ENCODE data around the gene CNTRL.
A peak's percentile ranks its signal among the peaks of the same experiment; 100 is the strongest.

The CNTRL gene

DNA sequence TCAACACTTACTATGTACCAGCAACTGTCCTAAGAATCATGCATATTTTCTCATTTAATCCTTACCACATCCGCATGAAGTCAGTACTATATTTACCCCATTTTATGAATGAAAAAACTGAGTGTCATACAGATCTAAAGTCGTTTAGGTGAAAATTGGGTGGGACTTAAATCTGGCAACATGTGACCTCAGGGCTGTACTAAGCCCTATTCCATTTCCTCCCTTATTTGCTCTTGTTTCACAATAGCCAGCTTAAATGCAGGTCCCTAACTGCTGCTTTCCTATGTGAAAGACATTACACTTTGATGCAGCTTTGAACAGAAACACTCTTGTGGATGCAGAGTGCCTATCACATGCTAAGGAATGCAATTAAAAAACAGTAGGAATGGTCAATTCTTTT, 129.4 kb downstream of the CNTRL start:
- H3K36me3 ChIP-seq (ENCODE audit: control insufficient read depth, low read length), result peaks cover 27% of the 10 kb centered on the region
- no peaks in the 10 kb centered on the region for H3K27me3 ChIP-seq (ENCODE audit: control insufficient read depth, low read length)
- no peak for TF ChIP-seq EZH2phosphoT487 (IDR thresholded peaks at IDR 0.05; ENCODE audit: borderline replicate concordance, low read length)
- TF ChIP-seq, protein P1, sequence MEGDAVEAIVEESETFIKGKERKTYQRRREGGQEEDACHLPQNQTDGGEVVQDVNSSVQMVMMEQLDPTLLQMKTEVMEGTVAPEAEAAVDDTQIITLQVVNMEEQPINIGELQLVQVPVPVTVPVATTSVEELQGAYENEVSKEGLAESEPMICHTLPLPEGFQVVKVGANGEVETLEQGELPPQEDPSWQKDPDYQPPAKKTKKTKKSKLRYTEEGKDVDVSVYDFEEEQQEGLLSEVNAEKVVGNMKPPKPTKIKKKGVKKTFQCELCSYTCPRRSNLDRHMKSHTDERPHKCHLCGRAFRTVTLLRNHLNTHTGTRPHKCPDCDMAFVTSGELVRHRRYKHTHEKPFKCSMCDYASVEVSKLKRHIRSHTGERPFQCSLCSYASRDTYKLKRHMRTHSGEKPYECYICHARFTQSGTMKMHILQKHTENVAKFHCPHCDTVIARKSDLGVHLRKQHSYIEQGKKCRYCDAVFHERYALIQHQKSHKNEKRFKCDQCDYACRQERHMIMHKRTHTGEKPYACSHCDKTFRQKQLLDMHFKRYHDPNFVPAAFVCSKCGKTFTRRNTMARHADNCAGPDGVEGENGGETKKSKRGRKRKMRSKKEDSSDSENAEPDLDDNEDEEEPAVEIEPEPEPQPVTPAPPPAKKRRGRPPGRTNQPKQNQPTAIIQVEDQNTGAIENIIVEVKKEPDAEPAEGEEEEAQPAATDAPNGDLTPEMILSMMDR (IDR thresholded peaks at IDR 0.05; ENCODE audit: low read depth, low read length, poor library complexity, severe bottlenecking), result no peak
- peaks cover 8% of the 10 kb centered on the region for H3F3A ChIP-seq (ENCODE audit: control insufficient read depth, insufficient read depth)
- peaks cover 18% of the 10 kb centered on the region for H4K20me1 ChIP-seq (ENCODE audit: control insufficient read depth, insufficient read depth, low read depth, low read length)
- H3K27ac ChIP-seq (ENCODE audit: low read depth, low read length), result no peak overlapping the region
- peak overlapping the region; percentile 68 for H3K4me2 ChIP-seq (ENCODE audit: low read length)
- peaks cover 47% of the 10 kb centered on the region for H3K79me2 ChIP-seq (ENCODE audit: control insufficient read depth, low read length)
- peaks cover 78% of the 10 kb centered on the region for H3K4me1 ChIP-seq (ENCODE audit: control insufficient read depth, low read length)
- no peaks in the 10 kb centered on the region for H3K9me3 ChIP-seq (ENCODE audit: control insufficient read depth, insufficient read depth, low read length)
- no peaks in the 10 kb centered on the region for H3K9me2 ChIP-seq (replicated peaks; ENCODE audit: control insufficient read depth, low read length)
- no peak overlapping the region for H3K4me3 ChIP-seq (ENCODE audit: low read length)

DNA sequence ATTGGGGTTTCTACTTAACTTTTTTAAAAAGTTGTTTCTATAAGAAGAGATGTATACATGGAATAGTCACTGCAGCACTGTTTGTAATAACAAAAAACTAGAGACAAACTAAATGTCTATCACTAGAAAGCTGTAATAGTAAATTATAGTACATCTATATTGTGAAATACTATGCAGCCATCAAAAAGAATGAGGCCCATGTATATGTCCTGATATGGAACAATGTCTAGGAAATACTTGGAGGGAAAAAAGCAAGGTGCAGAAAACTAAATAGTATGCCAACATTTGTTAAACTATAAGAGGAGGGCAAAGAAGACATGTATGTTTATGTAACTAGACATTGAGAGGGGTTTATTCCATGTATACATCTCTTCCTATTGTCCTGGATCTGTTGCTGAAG, 129.9 kb downstream of the CNTRL start:
- Histone ChIP-seq H3K4me1 (ENCODE audit: control insufficient read depth, low read length) (peaks cover 75% of the 10 kb centered on the region), H3K9me2 (replicated peaks; ENCODE audit: control insufficient read depth, low read length) (no peaks in the 10 kb centered on the region), H3K27ac (ENCODE audit: low read depth, low read length) (no peak overlapping the region), H4K20me1 (ENCODE audit: control insufficient read depth, insufficient read depth, low read depth, low read length) (peaks cover 14% of the 10 kb centered on the region), H3K79me2 (ENCODE audit: control insufficient read depth, low read length) (peaks cover 42% of the 10 kb centered on the region), H3K9me3 (ENCODE audit: control insufficient read depth, insufficient read depth, low read length) (no peaks in the 10 kb centered on the region), H3K36me3 (ENCODE audit: control insufficient read depth, low read length) (peaks cover 23% of the 10 kb centered on the region), H3F3A (ENCODE audit: control insufficient read depth, insufficient read depth) (peaks cover 8% of the 10 kb centered on the region), H3K27me3 (ENCODE audit: control insufficient read depth, low read length) (no peaks in the 10 kb centered on the region), H3K4me3 (ENCODE audit: low read length) (no peak overlapping the region), H3K4me2 (ENCODE audit: low read length) (no peak overlapping the region; the same call in 1 of the 2 replicates)
- TF ChIP-seq, protein P1 (IDR thresholded peaks at IDR 0.05; ENCODE audit: low read depth, low read length, poor library complexity, severe bottlenecking), result no peak
- no peak for TF ChIP-seq EZH2phosphoT487 (IDR thresholded peaks at IDR 0.05; ENCODE audit: borderline replicate concordance, low read length)

DNA sequence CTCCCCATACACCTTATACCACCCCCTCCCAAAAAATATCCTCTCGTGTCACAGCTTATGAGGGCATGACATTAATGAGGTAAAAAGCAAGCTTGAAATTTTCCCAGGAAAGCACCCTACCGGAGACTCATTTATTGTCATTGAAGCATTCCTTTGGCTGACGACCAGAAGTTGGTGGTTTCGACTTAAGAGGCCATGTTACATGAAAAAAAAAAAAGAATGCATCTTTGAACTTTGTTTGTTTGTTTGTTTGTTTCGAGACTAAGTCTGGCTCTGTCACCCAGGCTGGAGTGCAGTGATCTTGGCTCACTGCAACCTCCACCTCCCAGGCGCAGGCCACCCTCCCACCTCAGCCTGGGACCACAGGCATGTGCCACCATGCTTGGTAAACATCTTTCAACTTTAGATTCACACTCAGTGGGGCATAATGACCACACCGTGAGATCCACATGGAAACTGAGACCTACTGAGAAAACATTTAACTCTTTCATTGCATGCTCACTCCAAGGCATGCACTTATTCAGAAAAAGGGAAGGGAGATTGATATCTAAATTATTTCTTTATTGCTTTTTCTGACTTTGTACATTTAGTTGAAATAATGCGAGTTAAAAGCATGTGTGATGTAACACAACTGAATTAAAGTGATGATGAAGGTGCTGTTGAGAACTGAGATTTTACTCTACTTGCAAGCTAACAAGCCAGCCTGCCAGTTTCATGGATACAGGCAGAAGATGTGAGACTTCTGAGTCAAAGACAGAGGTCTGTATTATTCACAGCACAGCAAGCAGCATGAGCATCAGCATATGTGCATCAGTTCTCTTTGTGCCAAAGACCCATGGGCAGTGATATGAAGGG, 132.0 kb downstream of the CNTRL start:
- Histone ChIP-seq H3K9me3 (ENCODE audit: control insufficient read depth, insufficient read depth, low read length) (no peaks in the 10 kb centered on the region), H3K4me1 (ENCODE audit: control insufficient read depth, low read length) (peaks cover 67% of the 10 kb centered on the region), H3F3A (ENCODE audit: control insufficient read depth, insufficient read depth) (peaks cover 13% of the 10 kb centered on the region), H3K36me3 (ENCODE audit: control insufficient read depth, low read length) (peaks cover 7% of the 10 kb centered on the region), H3K4me3 (ENCODE audit: low read length) (peak overlapping the region; percentile 64), H3K4me2 (ENCODE audit: low read length) (peak overlapping the region; percentile 69), H3K9me2 (replicated peaks; ENCODE audit: control insufficient read depth, low read length) (no peaks in the 10 kb centered on the region), H3K27me3 (ENCODE audit: control insufficient read depth, low read length) (no peaks in the 10 kb centered on the region), H3K27ac (ENCODE audit: low read depth, low read length) (peak overlapping the region; percentile 90), H4K20me1 (ENCODE audit: control insufficient read depth, insufficient read depth, low read depth, low read length) (no peaks in the 10 kb centered on the region), H3K79me2 (ENCODE audit: control insufficient read depth, low read length) (peaks cover 22% of the 10 kb centered on the region)
- TF ChIP-seq, protein P1 (IDR thresholded peaks at IDR 0.05; ENCODE audit: low read depth, low read length, poor library complexity, severe bottlenecking), result no peak
- TF ChIP-seq EZH2phosphoT487 (IDR thresholded peaks at IDR 0.05; ENCODE audit: borderline replicate concordance, low read length), result no peak
